ENCODE results near the gene FBXO17.
A peak's percentile ranks its signal among the peaks of the same experiment; 100 is the strongest.

FBXO17 gene

DNA sequence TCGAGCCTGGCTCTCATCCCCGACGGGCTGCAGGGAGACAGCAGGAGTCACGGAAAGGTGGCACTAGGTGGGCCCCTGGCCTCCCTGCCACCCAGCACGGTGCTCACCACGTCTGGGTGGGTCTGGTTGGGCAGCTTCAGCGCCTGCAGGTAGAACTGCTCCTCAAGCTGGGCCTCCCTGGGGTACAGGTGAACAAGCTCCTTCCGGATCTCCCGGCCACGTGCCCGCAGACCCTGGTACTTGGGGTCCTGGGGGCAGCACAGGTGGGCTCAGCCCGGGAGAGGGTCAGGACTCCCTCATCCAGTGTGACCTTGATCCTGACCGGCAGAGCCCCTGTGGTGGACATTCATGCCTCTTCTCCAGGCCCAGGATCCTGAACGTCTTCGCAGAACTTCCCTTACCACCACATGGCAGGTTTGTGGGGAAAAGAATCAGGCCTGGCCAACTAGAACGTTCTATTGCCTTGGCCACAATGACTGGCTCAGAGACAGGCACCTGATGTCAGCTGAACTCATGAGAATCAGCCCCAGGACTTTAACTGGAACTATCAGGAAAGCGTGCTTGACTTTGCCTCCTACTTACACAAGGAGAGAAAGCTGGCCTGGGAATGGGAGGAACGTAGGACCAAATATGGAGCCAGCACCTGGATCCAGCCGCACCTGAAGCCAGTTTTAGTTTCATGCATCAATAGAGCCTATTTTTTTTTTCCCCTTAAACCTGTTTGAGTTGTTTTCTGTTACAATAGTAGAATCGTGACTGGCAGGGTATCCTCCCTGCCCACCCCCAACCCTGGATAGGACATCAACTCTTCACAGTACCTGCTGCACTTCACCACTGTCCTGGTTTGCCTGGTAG, 53.9 kb downstream of the FBXO17 start:
- no peak for DNase-seq
- TF ChIP-seq POLR2A (IDR thresholded peaks at IDR 0.05; ENCODE audit: low read length): no peak
- TF ChIP-seq GATA1 (IDR thresholded peaks at IDR 0.05; ENCODE audit: low read depth, low read length): no peak

DNA sequence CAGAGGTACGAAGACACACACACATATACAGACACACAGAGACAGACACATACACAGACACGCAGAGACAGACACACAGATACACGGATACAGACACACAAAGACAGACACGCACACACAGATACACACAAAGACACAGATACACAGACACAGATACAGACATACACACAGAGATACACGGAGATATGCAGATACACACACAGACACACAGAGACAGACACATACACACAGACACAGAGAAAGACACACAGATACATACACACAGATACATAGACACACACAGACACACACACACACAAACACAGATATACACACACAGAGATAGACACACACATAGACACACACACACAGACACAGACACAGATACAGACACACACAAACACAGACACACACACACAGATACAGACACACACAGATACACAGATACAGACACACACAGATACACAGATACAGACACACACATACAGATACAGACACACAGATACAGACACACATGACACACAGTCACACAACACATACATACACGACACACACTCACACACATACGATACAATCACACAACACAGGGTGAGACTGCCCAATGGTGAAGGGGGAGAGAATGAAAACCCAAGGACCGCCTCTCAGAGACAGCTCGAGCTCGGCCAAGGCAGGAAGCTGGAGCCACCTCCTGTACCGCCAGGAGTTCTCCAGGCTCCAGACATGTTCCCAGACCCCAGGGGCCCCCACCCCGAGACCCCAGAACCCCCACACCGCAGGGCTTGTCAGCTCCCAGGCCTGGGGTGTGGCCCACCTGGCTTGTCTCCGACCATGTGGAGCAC, 54.7 kb downstream of the FBXO17 start:
- DNase-seq: no peak
- TF ChIP-seq POLR2A (IDR thresholded peaks at IDR 0.05; ENCODE audit: low read length): no peak
- TF ChIP-seq GATA1 (IDR thresholded peaks at IDR 0.05; ENCODE audit: low read depth, low read length): no peak

- TF ChIP-seq GATA1 (IDR thresholded peaks at IDR 0.05; ENCODE audit: low read depth, low read length) (no peak), POLR2A (IDR thresholded peaks at IDR 0.05; ENCODE audit: low read length) (no peak)
- no peak for DNase-seq
Measured at GRCh38 chr19:38919837-38920601, 55.5 kb downstream of the FBXO17 start.

- DNase-seq: no peak
- TF ChIP-seq POLR2A (IDR thresholded peaks at IDR 0.05; ENCODE audit: low read length): no peak
- TF ChIP-seq GATA1 (IDR thresholded peaks at IDR 0.05; ENCODE audit: low read depth, low read length): no peak
Measured at GRCh38 chr19:38918526-38918925, 57.0 kb downstream of the FBXO17 start.

GRCh38 chr19:38917921-38918491, 57.5 kb downstream of the FBXO17 start:
- DNase-seq: peak; percentile 36 to 39
- TF ChIP-seq GATA1 (IDR thresholded peaks at IDR 0.05; ENCODE audit: low read depth, low read length) (no peak), POLR2A (IDR thresholded peaks at IDR 0.05; ENCODE audit: low read length) (no peak)

GRCh38 chr19:38917516-38917915, 58.0 kb downstream of the FBXO17 start:
- DNase-seq: no peak
- no peak for TF ChIP-seq GATA1 (IDR thresholded peaks at IDR 0.05; ENCODE audit: low read depth, low read length)
- TF ChIP-seq POLR2A (IDR thresholded peaks at IDR 0.05; ENCODE audit: low read length): no peak

DNA sequence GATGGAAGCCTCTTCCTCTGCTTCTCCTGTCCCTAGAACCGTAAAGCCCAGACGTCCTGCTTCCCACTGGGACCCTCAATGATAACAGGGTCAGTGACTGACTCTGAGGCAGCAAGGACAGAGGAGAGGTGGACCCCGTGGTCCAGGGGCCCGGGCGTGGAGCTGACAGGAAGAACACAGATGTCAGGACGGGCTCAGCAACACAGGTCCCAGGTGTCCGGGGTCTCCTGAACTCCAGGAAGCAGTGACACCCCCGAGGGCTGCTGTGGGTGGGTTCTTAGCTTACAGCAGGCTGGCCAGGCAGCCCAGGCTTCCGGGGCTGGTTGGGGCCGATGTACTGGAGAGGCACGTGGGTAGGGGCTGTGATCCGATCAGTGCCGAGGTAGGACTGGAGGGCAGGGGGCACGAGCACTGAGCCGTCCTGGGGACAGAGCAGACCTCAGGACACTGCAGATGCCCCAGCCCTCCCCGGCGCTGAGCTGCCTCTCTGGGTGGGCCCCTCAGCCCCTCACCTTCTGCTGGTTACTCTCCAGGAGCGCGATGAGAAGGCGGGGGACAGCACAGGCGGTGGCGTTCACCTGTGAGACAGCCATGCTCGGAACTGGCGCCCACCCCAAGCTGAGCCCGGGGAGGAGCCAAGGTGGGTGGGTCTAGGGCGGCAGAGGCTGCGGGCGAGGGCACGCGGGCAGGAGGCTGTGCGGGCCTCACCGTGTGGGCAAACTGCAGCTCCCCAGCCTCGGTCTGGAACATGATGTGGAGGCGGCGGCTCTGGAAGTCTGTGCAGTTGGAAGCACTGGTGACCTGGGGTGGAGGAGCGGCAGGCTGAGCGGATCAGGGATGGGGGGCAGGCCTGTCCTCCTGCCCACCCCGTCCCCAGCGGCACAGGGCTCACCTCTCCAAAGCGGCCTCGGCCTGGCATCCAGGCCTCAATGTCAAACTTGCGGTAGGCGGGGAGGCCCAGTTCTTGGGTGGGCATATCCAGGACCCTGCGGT, 59.9 kb downstream of the FBXO17 start:
- no peak for DNase-seq
- TF ChIP-seq POLR2A (IDR thresholded peaks at IDR 0.05; ENCODE audit: low read length): no peak
- TF ChIP-seq GATA1 (IDR thresholded peaks at IDR 0.05; ENCODE audit: low read depth, low read length): no peak

DNA sequence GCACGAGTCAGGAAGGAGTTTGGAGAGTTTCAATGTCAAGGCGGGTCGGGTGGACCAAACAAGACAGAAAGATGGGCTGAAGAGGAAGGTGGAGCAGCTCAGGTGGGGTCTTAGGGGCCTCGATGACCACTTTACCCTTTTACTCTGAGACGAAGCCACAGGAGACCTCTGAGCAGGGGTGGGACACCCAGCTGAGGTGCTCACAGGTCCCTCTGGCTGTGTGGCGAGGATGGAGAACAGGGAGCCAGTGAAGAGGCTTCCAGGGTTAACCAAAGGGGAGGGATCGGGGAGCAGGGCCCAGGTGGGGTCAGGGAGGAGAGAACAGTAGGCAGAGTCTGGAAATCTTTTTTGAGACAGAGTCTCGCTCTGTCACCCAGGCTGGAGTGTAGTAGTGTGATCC, 61.6 kb downstream of the FBXO17 start:
- no peak for DNase-seq
- TF ChIP-seq POLR2A (IDR thresholded peaks at IDR 0.05; ENCODE audit: low read length) (no peak), GATA1 (IDR thresholded peaks at IDR 0.05; ENCODE audit: low read depth, low read length) (no peak)

GRCh38 chr19:38912600-38913514, 62.7 kb downstream of the FBXO17 start:
- DNase-seq: no peak
- TF ChIP-seq POLR2A (IDR thresholded peaks at IDR 0.05; ENCODE audit: low read length): no peak
- no peak for TF ChIP-seq GATA1 (IDR thresholded peaks at IDR 0.05; ENCODE audit: low read depth, low read length)

DNA sequence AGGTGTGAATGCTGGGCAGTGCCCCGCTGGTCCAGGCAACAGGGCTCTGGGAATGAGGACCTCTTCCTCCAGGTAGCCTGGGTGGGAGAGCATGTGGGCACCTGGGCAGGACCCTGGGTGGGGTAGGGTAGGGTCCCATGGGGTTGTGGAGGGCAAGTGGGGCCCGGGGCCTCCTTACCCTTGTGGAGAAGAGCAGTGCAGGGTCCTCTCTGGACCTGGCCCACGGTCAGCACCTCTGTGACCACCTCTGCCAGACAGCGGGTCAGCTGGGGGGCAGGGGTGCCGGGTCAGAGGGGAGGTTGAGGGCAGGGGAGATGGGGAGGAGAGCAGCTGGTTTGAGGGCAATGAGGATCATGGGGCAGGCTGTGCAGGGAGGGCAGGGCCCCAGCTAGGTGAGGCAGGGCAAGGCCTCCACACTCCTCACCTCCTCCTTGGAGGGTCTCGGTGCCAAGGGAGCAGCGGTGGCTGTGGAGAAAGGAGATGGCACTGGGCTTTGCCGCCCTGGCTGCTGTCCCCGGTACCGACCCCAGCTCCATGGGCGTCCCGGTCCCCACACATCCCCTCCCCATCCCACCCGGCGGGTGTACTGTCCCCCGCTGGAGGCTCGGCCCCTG, 64.0 kb downstream of the FBXO17 start:
- no peak for DNase-seq
- TF ChIP-seq GATA1 (IDR thresholded peaks at IDR 0.05; ENCODE audit: low read depth, low read length) (no peak), POLR2A (IDR thresholded peaks at IDR 0.05; ENCODE audit: low read length) (no peak)

- TF ChIP-seq GATA1 (IDR thresholded peaks at IDR 0.05; ENCODE audit: low read depth, low read length) (no peak), POLR2A (IDR thresholded peaks at IDR 0.05; ENCODE audit: low read length) (no peak)
- no peak for DNase-seq
Measured at GRCh38 chr19:38910488-38910887, 65.1 kb downstream of the FBXO17 start.

Data from erythroblast (primary cell).